Esophagus (tissue), 2 donors: ENCODE data around the gene SCRT2. TPM values are rescaled to one million over a fixed set of nuclear protein-coding genes. Genes with fewer than 3 reads are reported as not detected.

ENCODE experiments used
- H3K27ac ChIP-seq, 2 donors: one replicate each; pipeline ENCODE4 v1.5.1; 2013; ENCODE audit warnings: low read depth in 2 of 2, mild to moderate bottlenecking in 2 of 2, inconsistent platforms in 1 of 2, low read length in 1 of 2, moderate library complexity in 1 of 2
- H3K27me3 ChIP-seq, 2 donors: one replicate each; pipeline ENCODE4 v1.6.1; 2013; ENCODE audit warnings: low read length in 2 of 2, control low read depth in 1 of 2, mild to moderate bottlenecking in 1 of 2; ENCODE audit not compliant: insufficient read depth in 2 of 2, control insufficient read depth in 1 of 2
- H3K36me3 ChIP-seq, 2 donors: one replicate each; pipeline ENCODE4 v1.6.1; 2013; ENCODE audit warnings: low read length in 1 of 2; ENCODE audit not compliant: control insufficient read depth in 2 of 2, insufficient read depth in 2 of 2
- H3K4me1 ChIP-seq, 2 donors: one replicate each; pipeline ENCODE4 v1.6.1; 2013; ENCODE audit warnings: low read length in 1 of 2; ENCODE audit not compliant: control insufficient read depth in 2 of 2, insufficient read depth in 2 of 2
- H3K4me3 ChIP-seq, 2 donors: one replicate each; pipeline ENCODE4 v1.5.1; 2013; ENCODE audit warnings: low read length in 2 of 2, mild to moderate bottlenecking in 2 of 2, low read depth in 1 of 2, moderate library complexity in 1 of 2
- H3K9me3 ChIP-seq, 2 donors: one replicate each; pipeline ENCODE4 v1.6.1; 2013; ENCODE audit warnings: mild to moderate bottlenecking in 2 of 2, low read depth in 1 of 2, low read length in 1 of 2, moderate library complexity in 1 of 2; ENCODE audit not compliant: control insufficient read depth in 2 of 2, insufficient read depth in 1 of 2
- WGBS, 2 donors: extraction: QIAGEN DNeasy Blood & Tissue Kit; methylation state at CpG; one replicate each; pipeline ENCODE4 v1.1.7; 2013; 5-methylcytosine and 5-hydroxymethylcytosine counted together
- polyA plus RNA-seq, 2 donors: library from polyadenylated mRNA; stranded (reverse); fragments of 200-250 nt; gene quantifications; one replicate each; pipeline ENCODE4 v1.2.3, GENCODE V29; 2013
- donor health status: healthy with polysubstance abuse.
- donor health status: Bipolar disorder and iron deficiency.

SCRT2 gene
- polyA plus RNA-seq, 2 donors: not detected

DNA sequence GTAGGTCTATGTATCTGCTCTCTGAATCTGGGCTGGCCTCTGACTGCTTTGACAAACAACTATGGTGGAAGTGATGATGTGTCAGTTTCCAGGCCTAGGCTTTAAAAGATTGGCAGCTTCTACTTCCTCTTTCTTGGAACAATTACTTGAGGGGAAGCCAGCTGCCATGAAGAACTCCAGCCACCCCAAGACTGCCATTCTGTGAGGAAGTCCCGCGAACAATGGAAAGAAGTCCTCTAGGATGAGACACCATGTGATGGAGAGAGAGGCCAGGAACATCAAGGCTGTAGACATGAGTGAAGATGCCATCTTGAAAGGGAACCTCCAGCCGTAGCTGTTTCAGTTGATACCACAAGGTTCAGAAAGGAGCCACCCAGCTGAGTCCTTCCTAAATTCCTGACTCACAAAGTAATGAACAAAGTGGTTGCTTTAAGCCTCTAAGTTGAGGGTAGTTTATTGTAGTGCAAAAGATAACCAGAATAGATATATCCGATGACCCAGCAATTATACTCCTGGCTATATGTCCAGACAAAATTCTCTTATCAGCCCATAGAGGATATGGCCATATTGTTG, 50.2 kb downstream of the SCRT2 start:
- no peaks in the 10 kb centered on the region for H3K27me3 ChIP-seq
- no peaks in the 10 kb centered on the region for H3K9me3 ChIP-seq
- WGBS, 2 donors: 84 to 88% methylated on average over 4 of the region's 4 CpGs
- no peaks in the 10 kb centered on the region for H3K36me3 ChIP-seq
- H3K4me1 ChIP-seq: no peaks in the 10 kb centered on the region
- no peak overlapping the region for H3K4me3 ChIP-seq
- no peak overlapping the region for H3K27ac ChIP-seq

GRCh38 chr20:623704-624103, 51.9 kb downstream of the SCRT2 start:
- Histone ChIP-seq H3K36me3 (no peaks in the 10 kb centered on the region), H3K27ac (no peak overlapping the region), H3K4me3 (no peak overlapping the region), H3K27me3 (no peaks in the 10 kb centered on the region), H3K4me1 (no peaks in the 10 kb centered on the region), H3K9me3 (no peaks in the 10 kb centered on the region)
- 67 to 69% methylated on average over 4 of the region's 4 CpGs for WGBS, 2 donors

- peaks cover 0 to 4% of the 10 kb centered on the region in 2 donors for H3K9me3 ChIP-seq
- H3K27ac ChIP-seq: no peak overlapping the region
- no peak overlapping the region for H3K4me3 ChIP-seq
- no peaks in the 10 kb centered on the region for H3K36me3 ChIP-seq
- H3K4me1 ChIP-seq: no peaks in the 10 kb centered on the region
- 15 to 21% methylated on average over 4 of the region's 4 CpGs for WGBS, 2 donors
- H3K27me3 ChIP-seq: no peaks in the 10 kb centered on the region
These were observed 52.6 kb downstream of the SCRT2 start for GRCh38 chr20:623021-623420.

GRCh38 chr20:622161-622560, 53.4 kb downstream of the SCRT2 start:
- Histone ChIP-seq H3K27ac (no peak overlapping the region), H3K9me3 (peaks cover 0 to 7% of the 10 kb centered on the region in 2 donors), H3K4me3 (no peak overlapping the region), H3K36me3 (no peaks in the 10 kb centered on the region), H3K4me1 (no peaks in the 10 kb centered on the region), H3K27me3 (no peaks in the 10 kb centered on the region)
- 70 to 74% methylated on average over 7 of the region's 7 CpGs for WGBS, 2 donors

DNA sequence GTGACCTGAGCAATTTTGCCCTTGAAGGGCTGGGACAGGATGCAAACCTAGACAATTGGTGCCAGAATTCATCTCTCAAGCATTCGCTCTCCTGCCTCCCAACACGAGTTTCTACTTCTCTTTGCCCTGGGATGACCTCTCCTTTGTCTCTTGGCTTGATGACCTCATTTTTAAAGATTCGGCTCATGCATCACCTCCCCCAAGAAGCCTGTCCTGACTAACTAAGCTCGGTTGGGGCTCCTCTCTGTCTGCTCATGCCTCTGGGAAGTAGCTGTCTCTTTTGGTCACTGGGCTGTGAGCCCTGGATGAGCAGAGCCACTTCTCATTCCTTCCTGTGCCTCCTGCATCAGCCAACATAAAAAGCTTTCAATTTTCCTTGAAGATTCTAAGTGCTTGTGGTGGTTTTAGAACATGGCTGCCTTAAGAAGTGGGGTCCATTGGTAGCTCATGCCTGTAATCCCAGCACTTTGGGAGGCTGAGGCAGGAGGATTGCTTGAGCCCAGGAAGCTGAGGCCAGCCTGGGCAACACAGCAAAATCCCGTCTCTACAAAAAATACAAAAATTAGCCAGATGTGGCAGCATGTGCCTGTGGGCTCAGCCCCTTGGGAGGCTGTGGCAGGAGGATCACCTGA, 54.4 kb downstream of the SCRT2 start:
- Histone ChIP-seq H3K36me3 (no peaks in the 10 kb centered on the region), H3K27ac (no peak overlapping the region), H3K4me1 (no peaks in the 10 kb centered on the region), H3K27me3 (no peaks in the 10 kb centered on the region), H3K4me3 (no peak overlapping the region), H3K9me3 (peaks cover 0 to 7% of the 10 kb centered on the region in 2 donors)
- WGBS, 2 donors: 43 to 47% methylated on average over 5 of the region's 5 CpGs

GRCh38 chr20:620246-620645, 55.4 kb downstream of the SCRT2 start:
- Histone ChIP-seq H3K4me3 (no peak overlapping the region), H3K4me1 (no peaks in the 10 kb centered on the region), H3K9me3 (peaks cover 0 to 7% of the 10 kb centered on the region in 2 donors), H3K27ac (no peak overlapping the region), H3K36me3 (no peaks in the 10 kb centered on the region), H3K27me3 (no peaks in the 10 kb centered on the region)
- 47 to 63% methylated on average over 7 of the region's 7 CpGs for whole genome bisulfite sequencing, 2 donors

- Histone ChIP-seq H3K4me1 (no peaks in the 10 kb centered on the region), H3K27ac (no peak overlapping the region), H3K4me3 (no peak overlapping the region), H3K27me3 (no peaks in the 10 kb centered on the region), H3K36me3 (no peaks in the 10 kb centered on the region), H3K9me3 (peaks cover 0 to 7% of the 10 kb centered on the region in 2 donors)
- WGBS, 2 donors: 47 to 55% methylated on average over 5 of the region's 5 CpGs
These were observed 56.6 kb downstream of the SCRT2 start for GRCh38 chr20:618980-619379.

DNA sequence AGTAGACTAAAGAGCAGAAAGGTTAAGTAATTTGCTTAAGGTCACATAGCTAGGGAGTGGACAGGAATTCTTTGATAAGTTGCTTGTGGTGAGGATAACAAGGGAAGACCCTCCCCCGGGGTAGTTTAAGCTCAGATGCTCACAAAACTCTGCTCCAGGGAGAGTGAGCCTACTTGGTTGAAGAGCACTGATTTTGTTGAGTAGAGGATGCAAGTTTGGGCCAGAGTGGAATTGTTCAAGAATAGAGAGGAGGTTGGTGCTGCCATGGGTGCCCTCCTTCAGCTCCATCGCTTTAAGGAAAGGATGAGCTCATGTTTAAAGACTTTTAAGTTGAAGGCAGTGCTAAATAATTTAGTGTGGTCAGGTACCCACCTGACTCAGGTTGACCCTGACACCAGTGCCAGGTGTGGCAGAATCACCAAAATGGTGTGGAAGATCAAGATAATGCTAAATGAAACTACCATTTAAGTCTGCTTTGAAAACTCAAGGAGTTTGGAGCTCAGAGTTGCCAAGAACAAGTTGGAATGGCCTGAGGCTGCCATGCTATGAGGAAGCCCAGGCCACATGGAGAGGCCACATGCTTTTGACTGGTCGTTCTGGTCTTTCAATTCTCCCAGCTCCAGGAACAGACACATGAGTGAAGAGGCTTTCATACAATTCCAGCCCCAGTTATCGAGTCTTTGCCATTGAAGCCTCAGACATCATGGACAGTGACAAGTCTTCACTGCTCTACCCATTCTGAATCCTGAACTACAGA, 57.5 kb downstream of the SCRT2 start:
- Histone ChIP-seq H3K9me3 (peaks cover 0 to 7% of the 10 kb centered on the region in 2 donors), H3K27ac (no peak overlapping the region), H3K4me1 (peaks cover 0 to under 1% of the 10 kb centered on the region in 2 donors), H3K36me3 (no peaks in the 10 kb centered on the region), H3K27me3 (no peaks in the 10 kb centered on the region), H3K4me3 (no peak overlapping the region)
- 72 to 87% methylated on average over 4 of the region's 4 CpGs for WGBS, 2 donors

GRCh38 chr20:615514-615913, 60.1 kb downstream of the SCRT2 start:
- Histone ChIP-seq H3K9me3 (peaks cover 0 to 7% of the 10 kb centered on the region in 2 donors), H3K27ac (no peak overlapping the region), H3K4me3 (no peak overlapping the region), H3K36me3 (no peaks in the 10 kb centered on the region), H3K27me3 (peaks cover 0 to 2% of the 10 kb centered on the region in 2 donors), H3K4me1 (peaks cover 0 to 3% of the 10 kb centered on the region in 2 donors)
- 81 to 85% methylated on average over 4 of the region's 4 CpGs for WGBS, 2 donors
